SH-SY5Y (cell line): ENCODE results near the gene CNTLN.

Experiments
- GATA2 ChIP-seq: IDR thresholded peaks from 2 replicates; pipeline ENCODE4 v1.6.1; 2011; ENCODE audit warnings: mild to moderate bottlenecking, low read depth, low read length
- GATA3 ChIP-seq: IDR thresholded peaks from 2 replicates; pipeline ENCODE4 v1.6.1; 2011; ENCODE audit warnings: low read depth, mild to moderate bottlenecking, low read length, moderate library complexity

Gene CNTLN

DNA sequence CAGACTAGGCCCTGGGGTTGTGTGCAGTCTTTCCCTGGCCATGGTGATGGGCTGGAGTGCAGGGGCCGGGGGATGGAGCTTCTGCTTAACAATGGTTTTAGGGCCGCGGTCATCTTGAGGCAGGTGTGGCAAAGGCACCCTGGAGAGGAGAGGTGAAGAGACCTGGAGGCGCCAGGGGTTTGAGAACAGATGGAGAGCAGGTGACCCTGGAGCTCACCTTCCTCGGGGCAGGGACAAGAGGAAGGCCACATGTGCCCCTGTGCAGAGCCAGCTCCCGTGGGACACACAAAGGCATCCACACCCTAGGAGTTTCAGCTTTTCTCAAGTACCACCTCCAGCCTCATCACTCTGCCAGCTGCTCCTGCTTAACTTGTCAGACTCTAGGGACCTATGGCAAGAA lies 397.6 kb downstream of the CNTLN start:
- TF ChIP-seq GATA3, result no peak
- TF ChIP-seq GATA2, result no peak

DNA sequence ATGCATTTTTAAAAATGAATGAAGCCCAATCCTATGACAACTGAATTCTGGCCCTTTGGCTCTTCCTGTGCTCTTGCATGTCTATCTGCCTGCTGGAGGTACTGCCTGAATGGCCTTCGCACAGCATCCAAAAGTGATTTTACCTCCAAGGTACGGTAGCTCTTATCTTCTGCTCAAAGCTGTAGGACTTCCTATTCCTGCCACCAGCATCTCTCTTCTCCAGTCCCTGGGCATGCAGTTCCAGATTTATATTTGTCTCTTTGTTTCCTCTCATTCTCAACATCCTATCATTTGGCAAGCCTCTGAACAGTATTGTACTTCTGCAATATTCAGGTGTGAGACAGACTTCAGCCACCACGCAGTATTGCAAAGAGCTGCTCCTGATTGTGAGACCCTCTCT lies 400.3 kb downstream of the CNTLN start:
- TF ChIP-seq GATA3, result no peak
- no peak for TF ChIP-seq GATA2

DNA sequence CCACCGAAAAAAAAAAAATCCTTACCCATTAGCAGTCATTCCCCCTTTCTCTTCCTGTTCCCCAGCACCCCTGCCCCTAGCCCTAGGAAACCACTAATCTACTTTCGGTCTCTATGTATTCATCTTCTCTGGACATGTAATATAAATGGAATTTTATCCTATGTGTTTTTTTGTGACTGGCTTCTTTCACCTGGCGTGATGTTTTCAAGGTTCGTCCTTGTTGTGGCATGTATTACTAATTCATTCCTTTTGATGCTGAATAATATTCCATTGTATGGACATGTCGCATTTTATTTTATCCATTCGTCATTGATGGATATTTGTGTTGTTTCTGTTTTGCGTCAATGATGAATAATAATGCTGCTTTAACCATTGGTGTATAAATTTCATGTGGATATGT lies 401.2 kb downstream of the CNTLN start:
- TF ChIP-seq GATA2, result no peak
- TF ChIP-seq GATA3, result no peak

DNA sequence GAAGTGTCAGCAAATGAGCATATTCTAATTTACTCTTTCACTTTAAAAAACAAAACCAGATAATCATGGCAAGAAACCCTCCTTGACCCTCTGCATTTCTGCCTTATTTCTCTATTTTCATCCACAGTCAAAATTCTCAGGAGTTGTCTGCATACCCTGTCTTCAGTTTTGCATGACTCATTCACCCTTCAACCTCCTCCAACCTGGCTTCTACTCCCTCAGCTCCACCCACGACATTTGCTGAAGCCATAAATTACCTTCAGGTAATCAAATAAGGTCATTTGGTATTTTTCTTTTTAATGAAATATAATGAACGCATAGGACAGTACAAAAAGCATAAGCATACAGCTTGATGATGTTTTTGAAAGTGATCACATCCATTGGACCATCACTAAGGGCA lies 416.2 kb downstream of the CNTLN start:
- TF ChIP-seq GATA2 (no peak), GATA3 (no peak)
